NB4 (cell line): ENCODE results near the gene MGME1.

Source experiments
- DNase-seq: peaks from one replicate; pipeline ENCODE4 v3.0.0; 2010; ENCODE audit warnings: low read depth
- H3K4me3 ChIP-seq: one replicate; pipeline ENCODE4 v1.5.1; 2011; ENCODE audit warnings: mild to moderate bottlenecking, low read depth, low read length, moderate library complexity
- MYC ChIP-seq: IDR thresholded peaks from 2 replicates; pipeline ENCODE4 v1.6.1; 2011; ENCODE audit warnings: low read depth, low read length
- POLR2A ChIP-seq: IDR thresholded peaks from 2 replicates; pipeline ENCODE4 v1.6.1; 2011; ENCODE audit warnings: mild to moderate bottlenecking; ENCODE audit not compliant: insufficient read length; ENCODE audit errors: extremely low read depth
- TF ChIP-seq, protein P1 (sequence below): IDR thresholded peaks from 2 replicates; pipeline ENCODE4 v1.6.1; 2011; ENCODE audit warnings: low read depth, low read length
- TF ChIP-seq, protein P2 (sequence below): IDR thresholded peaks from one replicate; pipeline ENCODE4 v1.5.1; 2012; ENCODE audit warnings: low read depth, low read length

Gene MGME1

DNA sequence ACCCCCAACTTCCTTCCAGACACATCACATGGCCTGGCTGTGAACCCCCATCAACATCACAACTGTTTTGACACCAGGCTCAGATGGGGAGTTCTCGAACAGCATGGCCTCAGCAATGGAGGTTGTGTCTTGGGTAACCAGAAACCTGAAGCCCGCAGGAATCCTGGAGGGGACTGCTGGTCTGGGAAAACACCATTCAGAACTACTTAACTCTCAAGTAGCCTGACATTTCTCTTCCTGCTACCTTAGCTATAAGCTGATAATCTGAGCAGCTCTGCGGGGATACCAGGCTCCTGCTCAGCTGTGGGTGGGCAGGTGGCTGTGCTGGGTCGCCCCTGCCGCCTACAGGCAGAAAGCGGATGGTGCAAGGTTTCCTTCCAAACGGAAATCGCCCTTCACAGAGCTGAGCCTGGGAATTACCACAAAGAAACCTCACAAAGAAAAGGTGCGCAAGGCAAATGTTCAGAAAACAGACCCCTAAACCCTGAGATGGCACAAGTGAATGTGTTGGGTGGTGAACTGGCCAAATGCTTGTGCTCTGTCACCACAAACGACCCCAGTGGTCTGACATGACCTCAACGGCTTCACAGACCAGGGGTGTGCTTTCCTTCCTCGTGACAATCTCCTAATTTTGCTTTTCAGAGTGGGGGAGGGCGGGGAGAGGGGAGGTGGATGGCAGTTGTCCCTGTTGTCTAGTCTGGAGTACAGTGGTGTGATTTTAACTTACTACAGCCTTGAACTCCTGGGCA is 29.8 kb upstream of the MGME1 start:
- TF ChIP-seq, protein P1, sequence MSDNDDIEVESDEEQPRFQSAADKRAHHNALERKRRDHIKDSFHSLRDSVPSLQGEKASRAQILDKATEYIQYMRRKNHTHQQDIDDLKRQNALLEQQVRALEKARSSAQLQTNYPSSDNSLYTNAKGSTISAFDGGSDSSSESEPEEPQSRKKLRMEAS, result no peak
- 0 out of 2 replicates have a peak, but pooled peaks have one; percentile 46 for TF ChIP-seq MYC
- TF ChIP-seq POLR2A, result no peak
- TF ChIP-seq, protein P2, sequence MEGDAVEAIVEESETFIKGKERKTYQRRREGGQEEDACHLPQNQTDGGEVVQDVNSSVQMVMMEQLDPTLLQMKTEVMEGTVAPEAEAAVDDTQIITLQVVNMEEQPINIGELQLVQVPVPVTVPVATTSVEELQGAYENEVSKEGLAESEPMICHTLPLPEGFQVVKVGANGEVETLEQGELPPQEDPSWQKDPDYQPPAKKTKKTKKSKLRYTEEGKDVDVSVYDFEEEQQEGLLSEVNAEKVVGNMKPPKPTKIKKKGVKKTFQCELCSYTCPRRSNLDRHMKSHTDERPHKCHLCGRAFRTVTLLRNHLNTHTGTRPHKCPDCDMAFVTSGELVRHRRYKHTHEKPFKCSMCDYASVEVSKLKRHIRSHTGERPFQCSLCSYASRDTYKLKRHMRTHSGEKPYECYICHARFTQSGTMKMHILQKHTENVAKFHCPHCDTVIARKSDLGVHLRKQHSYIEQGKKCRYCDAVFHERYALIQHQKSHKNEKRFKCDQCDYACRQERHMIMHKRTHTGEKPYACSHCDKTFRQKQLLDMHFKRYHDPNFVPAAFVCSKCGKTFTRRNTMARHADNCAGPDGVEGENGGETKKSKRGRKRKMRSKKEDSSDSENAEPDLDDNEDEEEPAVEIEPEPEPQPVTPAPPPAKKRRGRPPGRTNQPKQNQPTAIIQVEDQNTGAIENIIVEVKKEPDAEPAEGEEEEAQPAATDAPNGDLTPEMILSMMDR, result peak; percentile 81
- H3K4me3 ChIP-seq, result no peak overlapping the region
- DNase-seq, result peak; percentile 73

DNA sequence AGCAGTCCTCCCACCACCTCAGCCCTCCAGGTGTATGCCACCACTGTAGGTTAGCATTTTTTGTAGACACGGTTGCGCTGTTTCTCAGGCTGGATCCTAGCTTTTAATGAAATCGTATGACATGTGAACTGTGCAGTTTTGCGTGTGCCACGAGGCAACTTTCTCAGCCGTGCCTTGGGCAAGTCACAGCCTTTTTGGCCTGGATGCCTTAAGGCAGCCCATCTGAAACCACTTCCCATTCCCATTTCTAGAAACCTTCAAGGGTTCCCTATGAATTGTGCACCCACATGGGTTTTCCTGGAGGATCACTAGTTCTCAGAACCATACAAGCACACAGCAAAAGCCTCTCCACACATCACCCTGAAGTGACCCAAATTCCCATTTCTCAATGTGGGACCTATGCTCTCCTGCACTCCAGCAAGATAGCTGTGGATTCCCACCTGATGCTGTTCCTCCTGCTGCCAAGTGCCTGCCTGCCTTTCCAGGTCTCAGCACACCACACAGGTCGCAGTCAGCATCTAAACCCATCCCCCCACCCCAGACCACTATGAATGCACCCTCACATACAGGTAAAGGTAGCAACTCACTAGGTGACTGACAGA is 29.1 kb upstream of the MGME1 start:
- no peak overlapping the region for H3K4me3 ChIP-seq
- no peak for DNase-seq
- TF ChIP-seq, protein P2, result no peak
- TF ChIP-seq MYC (peak; percentile 17; the same call in 1 of the 2 replicates), POLR2A (peak; percentile 20)
- TF ChIP-seq, protein P1, result no peak

DNA sequence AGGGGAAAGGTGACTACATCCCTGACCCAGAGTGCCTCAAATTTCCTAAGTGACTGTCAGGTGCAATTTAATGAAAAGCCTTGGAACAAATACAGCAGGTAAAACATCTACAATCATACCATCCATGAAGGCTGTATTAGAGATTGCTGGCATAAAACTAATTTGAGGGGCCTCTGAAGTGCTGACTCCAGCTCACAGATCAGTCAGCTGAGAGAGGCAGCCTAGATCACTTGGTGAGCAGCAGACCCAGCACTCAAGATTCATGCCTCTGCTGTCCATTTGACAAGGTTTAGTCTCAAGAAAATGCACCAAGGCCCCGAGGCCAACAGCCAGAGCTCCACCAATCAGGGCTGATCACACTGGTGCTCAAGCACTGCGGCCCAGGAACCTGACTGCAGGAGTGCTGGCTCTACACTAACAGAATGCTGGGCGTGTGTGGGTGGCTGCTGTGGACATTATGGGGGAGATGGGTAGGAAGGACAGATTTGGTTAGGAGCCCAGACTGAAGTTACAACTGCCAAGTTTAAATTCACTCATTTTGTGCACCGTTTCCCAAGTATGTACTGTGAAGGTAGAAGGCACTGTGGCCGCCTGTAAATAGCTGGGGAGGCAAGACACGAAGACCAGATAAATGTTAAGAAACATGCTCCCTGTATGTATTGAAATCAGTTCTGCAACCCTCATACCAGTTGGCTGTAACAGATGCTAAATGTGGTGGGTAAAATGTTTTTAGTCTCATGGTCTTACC is 28.4 kb upstream of the MGME1 start:
- TF ChIP-seq, protein P1, result no peak
- TF ChIP-seq POLR2A, result peak; percentile 9
- TF ChIP-seq, protein P2, result no peak
- TF ChIP-seq MYC, result no peak; the same call in 1 of the 2 replicates
- H3K4me3 ChIP-seq, result no peak overlapping the region
- peak; percentile 39 for DNase-seq

DNA sequence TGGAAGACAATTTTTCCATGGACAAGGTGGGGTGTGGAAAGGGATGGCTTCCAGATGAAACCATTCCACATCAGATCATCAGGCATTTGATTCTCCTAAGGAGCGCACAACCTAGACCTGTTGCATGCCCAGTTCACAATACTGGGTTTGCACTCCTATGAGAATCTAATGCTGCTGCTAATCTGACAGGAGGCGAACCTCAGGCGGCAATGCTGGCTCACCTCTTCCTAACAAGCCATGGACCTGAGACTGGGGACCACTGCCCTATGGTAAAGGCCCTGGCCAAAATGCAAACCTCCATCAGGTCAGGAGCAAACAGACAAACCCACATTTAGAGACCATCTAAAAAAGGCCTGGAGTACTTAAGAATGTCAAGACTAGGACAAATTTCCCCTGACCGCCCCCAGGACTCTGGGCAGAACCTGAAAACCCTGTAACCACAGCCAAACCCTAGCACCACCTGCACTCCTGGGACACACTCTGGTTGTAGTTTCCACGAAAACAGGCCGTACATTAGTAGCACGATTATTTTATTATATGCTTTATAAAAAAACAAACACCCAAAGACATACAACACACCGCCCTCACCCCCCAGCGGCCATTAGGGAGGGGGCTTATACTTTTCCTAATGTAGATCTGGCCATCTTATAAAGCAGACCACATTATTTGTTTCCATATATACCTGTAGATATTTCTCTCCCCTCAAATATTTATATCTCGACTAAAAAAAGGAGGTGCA is 27.6 kb upstream of the MGME1 start:
- H3K4me3 ChIP-seq, result no peak overlapping the region
- no peak for TF ChIP-seq MYC
- TF ChIP-seq, protein P1, result no peak
- TF ChIP-seq, protein P2, result no peak
- no peak for TF ChIP-seq POLR2A
- no peak for DNase-seq

DNA sequence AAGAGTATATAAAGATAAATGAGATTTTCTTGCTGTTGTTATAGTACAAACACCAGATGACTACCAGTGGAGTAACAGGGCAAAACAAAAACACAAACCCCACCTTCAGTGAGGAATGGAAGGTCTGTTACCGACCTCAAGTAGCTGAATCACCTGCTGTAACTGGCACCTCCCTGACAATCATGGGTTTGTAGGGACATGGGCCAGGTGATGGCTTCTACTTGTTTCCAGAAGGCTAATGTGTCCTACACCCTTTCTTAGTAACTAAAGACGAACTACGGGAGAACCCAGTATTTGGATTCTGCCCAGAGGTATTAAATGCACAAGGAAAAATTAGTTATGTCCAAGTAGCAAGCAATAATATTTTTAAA is 27.0 kb upstream of the MGME1 start:
- no peak for DNase-seq
- TF ChIP-seq, protein P2, result no peak
- TF ChIP-seq POLR2A, result no peak
- TF ChIP-seq, protein P1, result no peak
- no peak for TF ChIP-seq MYC
- H3K4me3 ChIP-seq, result no peak overlapping the region
